Endodermal cell (in vitro differentiated cells): ENCODE measurements around the gene CTNND2. TPM values are rescaled to one million over a fixed set of nuclear protein-coding genes. Genes with fewer than 3 reads are reported as not detected.

Experiments used
- DNase-seq: peaks from one replicate; pipeline ENCODE4 v3.0.0-alpha.2; 2017
- H3K27ac ChIP-seq: 2 replicates; pipeline ENCODE4 v1.5.1; 2013; ENCODE audit warnings: mild to moderate bottlenecking, low read depth, low read length, moderate library complexity
- H3K27me3 ChIP-seq: 2 replicates; pipeline ENCODE4 v1.6.1; 2013; ENCODE audit warnings: mild to moderate bottlenecking, low read length, moderate library complexity; ENCODE audit not compliant: insufficient read depth, control insufficient read depth, poor library complexity, severe bottlenecking
- H3K36me3 ChIP-seq: 2 replicates; pipeline ENCODE4 v1.7.0; 2013; ENCODE audit warnings: mild to moderate bottlenecking, low read length, moderate library complexity; ENCODE audit not compliant: control insufficient read depth, insufficient read depth
- H3K4me1 ChIP-seq: one replicate; pipeline ENCODE4 v1.7.0; 2013; ENCODE audit warnings: low read length; ENCODE audit not compliant: control insufficient read depth, insufficient read depth
- H3K4me3 ChIP-seq: 2 replicates; pipeline ENCODE4 v1.5.1; 2013; ENCODE audit warnings: mild to moderate bottlenecking, low read length, moderate library complexity
- H3K9ac ChIP-seq: 2 replicates; pipeline ENCODE4 v1.6.1; 2013; ENCODE audit warnings: mild to moderate bottlenecking, low read length, moderate library complexity; ENCODE audit not compliant: poor library complexity, severe bottlenecking; ENCODE audit errors: extremely low read depth
- H3K9me3 ChIP-seq: 2 replicates; pipeline ENCODE4 v1.6.1; 2013; ENCODE audit warnings: mild to moderate bottlenecking, low read length, moderate library complexity; ENCODE audit not compliant: control insufficient read depth
- H3K27ac Mint-ChIP-seq: 2 replicates; pipeline ENCODE4 v1.8.0; 2020; ENCODE audit warnings: mixed read lengths
- H3K27me3 Mint-ChIP-seq: 2 replicates; pipeline ENCODE4 v1.8.0; 2021; ENCODE audit warnings: mild to moderate bottlenecking, mixed read lengths; ENCODE audit not compliant: insufficient read depth
- H3K36me3 Mint-ChIP-seq: 2 replicates; pipeline ENCODE4 v1.8.0; 2020; ENCODE audit warnings: low read depth, mixed read lengths
- H3K4me1 Mint-ChIP-seq: 2 replicates; pipeline ENCODE4 v1.8.0; 2020; ENCODE audit warnings: mixed read lengths
- H3K4me3 Mint-ChIP-seq: 2 replicates; pipeline ENCODE4 v1.8.0; 2020; ENCODE audit warnings: mild to moderate bottlenecking, moderate library complexity, mixed read lengths
- H3K9me3 Mint-ChIP-seq: 2 replicates; pipeline ENCODE4 v1.8.0; 2020; ENCODE audit warnings: mild to moderate bottlenecking, mixed read lengths
- WGBS, 2 experiments: methylation state at CpG; one replicate each; pipeline versions ENCODE4 v1.1.5 to v1.1.7; 2013; ENCODE audit warnings: missing lambda C conversion rate in 2 of 2, mixed read lengths in 1 of 2; ENCODE audit not compliant: insufficient coverage in 1 of 2, insufficient read length in 1 of 2; 5-methylcytosine and 5-hydroxymethylcytosine counted together
- total RNA-seq, 2 donors: library from RNA; stranded (reverse); fragmentation: NEBNext Ultra II Directional in 1 of 2; extraction: Animal tissue kit (Norgen Biotek cat#: 25700) in 1 of 2; gene quantifications; 2 replicates in 1 of 2; 3 replicates in 1 of 2; pipeline ENCODE4 v1.2.1, GENCODE V29; 2021
- TF ChIP-seq, protein P1 (sequence below): fragments of 200-600 bp; sonication (generic); conservative IDR thresholded peaks from 2 replicates; pipeline ENCODE4 v1.5.0; 2021; ENCODE audit warnings: antibody characterized with exemption, mild to moderate bottlenecking

Gene CTNND2
- total RNA-seq, 2 donors from 2014 or later, result 6.5 to 10.3 TPM

DNA sequence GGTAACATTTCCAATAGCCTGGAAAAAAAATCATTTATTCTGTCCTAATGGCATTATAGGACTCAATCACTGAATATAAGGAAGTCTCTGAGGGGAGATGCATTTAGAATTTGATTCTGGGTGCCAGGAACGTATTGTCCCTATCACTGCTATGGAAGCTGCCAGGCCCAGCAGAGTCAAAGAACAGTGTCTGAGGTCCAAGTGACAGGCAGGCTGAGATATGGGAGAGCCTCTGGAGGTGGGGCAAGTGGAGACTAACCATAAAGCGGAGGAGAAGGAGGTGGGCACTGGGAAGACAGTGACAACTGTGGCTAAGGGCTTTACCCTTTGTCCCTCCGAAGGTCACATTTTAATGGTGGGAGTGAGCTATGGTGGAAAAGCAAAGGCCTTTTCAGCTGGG, 505.5 kb downstream of the CTNND2 start:
- Mint-ChIP-seq H3K4me3 (no peak overlapping the region), H3K36me3 (no peaks in the 10 kb centered on the region), H3K9me3 (no peaks in the 10 kb centered on the region), H3K4me1 (no peaks in the 10 kb centered on the region), H3K27ac (no peak overlapping the region), H3K27me3 (peaks cover 4% of the 10 kb centered on the region)
- Histone ChIP-seq H3K36me3 (no peaks in the 10 kb centered on the region), H3K9ac (no peak overlapping the region), H3K27me3 (no peaks in the 10 kb centered on the region), H3K27ac (no peak overlapping the region), H3K4me3 (no peak overlapping the region), H3K4me1 (no peaks in the 10 kb centered on the region), H3K9me3 (no peaks in the 10 kb centered on the region)
- no peak for DNase-seq
- TF ChIP-seq, protein P1, sequence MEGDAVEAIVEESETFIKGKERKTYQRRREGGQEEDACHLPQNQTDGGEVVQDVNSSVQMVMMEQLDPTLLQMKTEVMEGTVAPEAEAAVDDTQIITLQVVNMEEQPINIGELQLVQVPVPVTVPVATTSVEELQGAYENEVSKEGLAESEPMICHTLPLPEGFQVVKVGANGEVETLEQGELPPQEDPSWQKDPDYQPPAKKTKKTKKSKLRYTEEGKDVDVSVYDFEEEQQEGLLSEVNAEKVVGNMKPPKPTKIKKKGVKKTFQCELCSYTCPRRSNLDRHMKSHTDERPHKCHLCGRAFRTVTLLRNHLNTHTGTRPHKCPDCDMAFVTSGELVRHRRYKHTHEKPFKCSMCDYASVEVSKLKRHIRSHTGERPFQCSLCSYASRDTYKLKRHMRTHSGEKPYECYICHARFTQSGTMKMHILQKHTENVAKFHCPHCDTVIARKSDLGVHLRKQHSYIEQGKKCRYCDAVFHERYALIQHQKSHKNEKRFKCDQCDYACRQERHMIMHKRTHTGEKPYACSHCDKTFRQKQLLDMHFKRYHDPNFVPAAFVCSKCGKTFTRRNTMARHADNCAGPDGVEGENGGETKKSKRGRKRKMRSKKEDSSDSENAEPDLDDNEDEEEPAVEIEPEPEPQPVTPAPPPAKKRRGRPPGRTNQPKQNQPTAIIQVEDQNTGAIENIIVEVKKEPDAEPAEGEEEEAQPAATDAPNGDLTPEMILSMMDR, result no peak
- WGBS, 2 experiments, result 92 to 94% methylated on average over 2 to 3 of the region's 3 CpGs

DNA sequence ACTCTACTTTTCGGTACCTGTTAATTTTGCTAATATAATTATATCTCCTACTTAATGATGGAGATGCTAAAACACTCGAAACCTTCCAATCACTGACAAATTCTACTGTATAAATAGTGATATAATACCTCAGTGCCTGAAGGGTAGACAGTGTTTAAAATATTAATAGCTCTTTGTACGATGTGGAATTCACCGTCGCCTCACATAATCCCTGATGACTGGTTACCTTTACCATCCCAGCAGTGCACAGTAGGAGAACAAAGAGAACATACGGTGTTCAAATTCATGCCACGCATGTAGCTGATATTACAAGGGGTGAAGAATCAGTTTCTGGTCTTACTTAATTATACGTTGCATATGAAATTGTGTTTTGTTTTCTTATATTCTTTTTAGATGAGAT, 506.7 kb downstream of the CTNND2 start:
- no peaks in the 10 kb centered on the region for H3K9me3 Mint-ChIP-seq
- H3K4me3 Mint-ChIP-seq, result no peak overlapping the region
- Histone ChIP-seq H3K9ac (no peak overlapping the region), H3K9me3 (no peaks in the 10 kb centered on the region), H3K27ac (peak overlapping the region; percentile 29), H3K4me1 (no peaks in the 10 kb centered on the region), H3K4me3 (no peak overlapping the region), H3K27me3 (no peaks in the 10 kb centered on the region), H3K36me3 (no peaks in the 10 kb centered on the region)
- no peaks in the 10 kb centered on the region for H3K4me1 Mint-ChIP-seq
- DNase-seq, result no peak
- H3K36me3 Mint-ChIP-seq, result no peaks in the 10 kb centered on the region
- peaks cover 6% of the 10 kb centered on the region for H3K27me3 Mint-ChIP-seq
- TF ChIP-seq, protein P1, result no peak
- 91 to 94% methylated on average over 4 to 6 of the region's 8 CpGs for WGBS, 2 experiments
- H3K27ac Mint-ChIP-seq, result no peak overlapping the region

DNA sequence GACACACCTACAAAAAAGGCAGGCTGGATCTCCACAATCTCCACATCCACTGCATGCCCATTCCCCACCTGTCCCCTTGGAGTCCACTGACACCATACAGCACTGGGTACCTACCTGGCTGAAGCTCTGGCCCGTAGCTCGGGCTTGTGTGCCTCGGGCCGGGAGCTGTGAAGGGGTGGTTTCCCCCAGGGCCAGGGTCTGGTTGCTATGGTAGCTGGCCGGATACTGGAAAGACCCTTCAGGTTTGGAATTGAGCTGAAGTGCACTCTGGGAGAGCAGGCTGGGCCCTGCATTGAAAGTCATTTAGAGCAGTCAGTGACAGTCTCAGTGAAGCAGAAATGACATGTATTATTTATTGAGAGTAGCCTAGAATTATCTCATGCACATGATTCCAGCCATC, 507.3 kb downstream of the CTNND2 start:
- no peaks in the 10 kb centered on the region for H3K4me1 Mint-ChIP-seq
- Histone ChIP-seq H3K9ac (no peak overlapping the region), H3K4me3 (no peak overlapping the region), H3K9me3 (no peaks in the 10 kb centered on the region), H3K27ac (no peak overlapping the region), H3K36me3 (no peaks in the 10 kb centered on the region), H3K27me3 (no peaks in the 10 kb centered on the region), H3K4me1 (no peaks in the 10 kb centered on the region)
- H3K9me3 Mint-ChIP-seq, result no peaks in the 10 kb centered on the region
- WGBS, 2 experiments, result 67 to 86% methylated on average over 3 to 5 of the region's 5 CpGs
- H3K27ac Mint-ChIP-seq, result no peak overlapping the region
- no peak overlapping the region for H3K4me3 Mint-ChIP-seq
- DNase-seq, result no peak
- TF ChIP-seq, protein P1, result no peak
- peaks cover 10% of the 10 kb centered on the region for H3K27me3 Mint-ChIP-seq
- H3K36me3 Mint-ChIP-seq, result no peaks in the 10 kb centered on the region
